HG03354 (cell line): ENCODE results near the gene PTPRN2.

ENCODE experiments used
- ATAC-seq: cut with Tn5 transposase; IDR thresholded peaks from one replicate; pipeline ENCODE4 v1.9.1; 2021; ENCODE audit warnings: mild to moderate bottlenecking; ENCODE audit not compliant: unreplicated experiment, poor library complexity, severe bottlenecking

PTPRN2 gene

DNA sequence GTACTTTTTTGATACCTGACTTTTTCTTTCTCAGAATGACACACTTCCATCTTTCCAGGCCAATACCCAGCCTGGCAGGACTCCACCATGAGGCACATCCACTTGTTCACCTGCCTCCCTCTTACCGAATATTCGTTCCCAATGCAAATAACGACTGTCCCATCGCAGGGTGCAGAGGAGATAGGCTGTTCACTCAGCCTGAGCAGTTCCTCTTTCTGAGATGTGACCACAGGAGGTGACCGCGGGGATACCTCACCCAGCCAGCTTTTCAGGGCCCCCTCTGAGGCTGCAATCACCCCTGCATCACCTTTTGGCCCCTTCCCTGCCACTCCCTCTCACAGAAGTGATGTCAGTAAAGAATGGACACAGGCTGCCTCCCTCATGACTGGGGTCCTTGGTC is 28.3 kb downstream of the PTPRN2 start:
- ATAC-seq, result peak; percentile 41

DNA sequence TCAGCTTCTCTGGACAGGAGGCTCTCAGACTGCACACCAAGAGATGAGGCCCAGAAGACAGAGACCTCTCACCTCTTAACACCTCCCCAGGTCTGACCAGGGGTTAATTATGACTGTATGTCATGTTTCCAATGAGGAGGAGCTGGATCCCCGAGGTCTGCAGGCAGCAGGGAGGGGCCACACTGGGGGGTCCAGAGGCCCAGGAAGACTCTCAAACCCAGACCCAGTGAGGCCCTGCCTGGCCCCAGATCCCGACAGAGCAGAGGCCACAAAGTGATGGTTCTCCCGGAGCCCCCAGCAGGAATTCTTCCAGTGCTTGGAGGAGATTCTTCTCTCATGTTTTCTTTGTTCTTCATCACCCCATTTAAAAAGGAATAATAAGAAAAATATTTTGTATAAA is 28.8 kb downstream of the PTPRN2 start:
- no peak for ATAC-seq

DNA sequence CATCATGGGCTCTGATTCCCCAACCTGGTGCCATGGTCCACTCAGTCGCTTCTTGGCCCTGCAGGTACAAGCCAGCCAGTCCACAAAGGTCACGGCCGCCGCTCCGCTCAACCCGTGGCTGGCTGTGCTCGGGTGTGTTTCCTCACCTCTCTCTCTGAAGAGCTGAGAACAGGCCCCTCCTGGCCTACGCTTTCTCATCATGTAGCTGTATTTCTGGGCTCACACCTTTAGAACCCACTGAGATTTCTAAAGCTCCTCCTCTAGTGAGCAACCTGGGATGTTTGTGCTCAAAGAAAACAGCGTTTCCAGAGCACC is 30.2 kb downstream of the PTPRN2 start:
- no peak for ATAC-seq

DNA sequence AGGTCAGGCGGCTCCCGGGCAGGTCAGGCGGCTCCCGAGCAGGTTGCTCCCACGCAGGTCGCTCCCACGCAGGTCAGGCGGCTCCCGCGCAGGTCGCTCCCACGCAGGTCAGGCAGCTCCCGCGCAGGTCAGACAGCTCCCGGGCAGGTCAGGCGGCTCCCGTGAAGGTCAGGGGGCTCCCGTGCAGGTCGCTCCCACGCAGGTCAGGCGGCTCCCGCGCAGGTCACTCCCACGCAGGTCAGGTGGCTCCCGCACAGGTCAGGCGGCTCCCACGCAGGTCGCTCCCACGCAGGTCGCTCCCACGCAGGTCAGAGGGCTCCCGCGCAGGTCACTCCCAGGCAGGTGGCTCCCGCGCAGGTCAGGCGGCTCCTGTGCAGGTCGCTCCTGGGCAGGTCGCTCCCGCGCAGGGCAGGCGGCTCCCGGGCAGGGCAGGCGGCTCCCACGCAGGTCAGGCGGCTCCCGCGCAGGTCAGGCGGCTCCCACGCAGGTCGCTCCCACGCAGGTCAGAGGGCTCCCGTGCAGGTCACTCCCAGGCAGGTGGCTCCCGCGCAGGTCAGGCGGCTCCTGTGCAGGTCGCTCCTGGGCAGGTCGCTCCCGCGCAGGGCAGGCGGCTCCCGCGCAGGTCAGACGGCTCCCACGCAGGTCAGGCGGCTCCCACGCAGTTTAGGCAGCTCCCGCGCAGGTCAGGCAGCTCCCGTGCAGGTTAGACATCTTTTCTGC is 30.7 kb downstream of the PTPRN2 start:
- ATAC-seq, result no peak

DNA sequence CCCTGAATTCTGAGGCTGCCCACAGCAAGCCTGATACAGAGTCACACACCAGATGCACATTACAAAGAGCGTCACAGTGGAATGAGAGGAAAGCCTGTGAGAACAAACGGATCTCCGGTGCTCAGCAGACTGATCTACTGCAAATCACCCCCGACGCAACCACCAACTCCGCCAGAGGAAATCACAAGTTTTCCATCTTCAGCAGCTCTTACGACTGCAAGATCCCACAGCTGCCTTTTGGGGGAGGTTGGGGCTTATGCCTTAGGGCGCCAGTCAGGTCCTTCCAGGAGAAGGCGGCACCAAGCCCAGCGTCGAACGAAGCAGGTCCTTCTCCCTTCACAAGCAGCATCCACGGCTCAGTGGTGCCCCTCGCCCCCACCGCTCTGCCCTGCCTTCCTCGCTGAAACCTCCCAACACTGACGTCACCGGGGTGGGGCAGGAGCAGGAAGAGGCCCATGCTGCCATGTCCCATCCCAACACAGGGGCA is 32.5 kb downstream of the PTPRN2 start:
- no peak for ATAC-seq

DNA sequence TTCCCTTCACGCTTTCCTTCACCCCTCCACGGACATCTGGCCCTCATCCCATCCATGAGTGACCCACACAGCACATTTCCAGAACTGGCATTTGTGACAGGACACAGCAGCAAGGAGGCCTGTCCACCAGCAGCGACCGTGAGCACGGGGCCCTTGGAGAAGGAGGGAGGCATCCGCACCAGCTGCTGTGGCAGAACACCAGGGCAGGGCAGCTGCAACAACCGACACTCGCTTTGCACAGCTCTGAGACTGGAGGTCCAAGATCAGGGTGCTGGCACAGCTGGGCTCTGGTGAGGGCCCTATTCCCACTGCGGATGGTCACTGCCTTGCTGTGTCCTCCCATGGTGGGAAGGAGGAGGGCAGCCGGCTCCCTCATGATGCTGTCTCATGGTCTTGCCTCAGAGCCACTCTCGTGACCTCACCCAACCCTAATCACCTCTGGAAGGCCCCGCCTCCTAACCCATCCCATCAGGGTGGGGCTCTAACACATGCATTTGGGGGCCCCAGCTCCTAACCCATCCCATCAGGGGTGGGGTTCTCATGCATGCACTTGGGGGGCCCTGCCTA is 36.7 kb downstream of the PTPRN2 start:
- no peak for ATAC-seq

DNA sequence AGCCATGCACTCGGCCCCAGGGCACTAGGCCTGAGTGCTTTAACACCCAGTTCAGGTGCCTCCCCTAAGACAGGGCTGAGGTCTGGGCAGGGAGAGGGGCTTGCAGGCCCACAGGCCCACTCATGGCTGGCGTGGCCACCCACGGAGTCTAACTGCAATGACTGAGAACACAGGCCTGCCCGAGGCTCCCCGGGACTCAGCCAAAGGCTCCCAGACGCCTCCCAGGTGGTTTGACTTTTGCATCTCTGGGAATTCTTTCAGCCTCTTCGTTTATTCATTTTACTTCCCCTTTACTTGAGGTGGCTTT is 37.3 kb downstream of the PTPRN2 start:
- no peak for ATAC-seq

DNA sequence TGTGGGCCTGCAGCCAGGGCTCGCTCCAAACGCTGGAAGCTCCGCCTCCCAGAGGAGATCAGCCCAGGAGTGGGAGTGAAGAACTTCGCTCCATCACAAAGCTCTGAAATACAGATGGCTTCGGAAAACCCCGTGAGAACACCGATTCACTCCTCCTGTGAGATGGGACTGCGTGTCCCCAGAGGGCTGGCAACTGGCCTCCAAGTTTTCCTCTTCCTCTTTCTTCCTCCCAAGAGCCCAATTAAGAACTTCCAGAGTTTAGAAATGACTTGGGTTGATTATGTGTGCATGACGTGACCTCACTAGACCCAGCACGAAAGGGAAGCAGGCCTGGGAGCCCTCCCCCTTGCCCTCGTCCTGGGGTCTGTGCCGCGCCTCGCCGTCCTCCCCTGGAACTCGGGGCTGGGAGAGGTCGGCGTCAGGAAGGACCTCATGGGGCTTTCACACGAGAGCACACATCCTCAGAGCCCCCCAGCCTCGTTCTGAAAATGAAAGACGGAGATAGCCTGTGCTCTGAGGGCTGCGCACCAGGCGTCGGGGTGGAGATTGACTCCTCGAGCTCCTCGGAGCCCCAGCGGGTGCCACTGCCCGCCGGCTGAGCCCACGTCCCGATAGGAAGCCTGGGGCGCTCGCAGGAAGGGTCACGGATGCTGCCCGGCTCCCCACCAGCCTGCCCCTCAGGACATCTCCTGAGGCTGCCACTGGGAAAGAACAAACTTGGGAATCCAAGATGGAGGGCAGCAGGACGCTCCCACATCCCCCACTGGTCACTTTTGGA is 37.8 kb downstream of the PTPRN2 start:
- no peak for ATAC-seq

DNA sequence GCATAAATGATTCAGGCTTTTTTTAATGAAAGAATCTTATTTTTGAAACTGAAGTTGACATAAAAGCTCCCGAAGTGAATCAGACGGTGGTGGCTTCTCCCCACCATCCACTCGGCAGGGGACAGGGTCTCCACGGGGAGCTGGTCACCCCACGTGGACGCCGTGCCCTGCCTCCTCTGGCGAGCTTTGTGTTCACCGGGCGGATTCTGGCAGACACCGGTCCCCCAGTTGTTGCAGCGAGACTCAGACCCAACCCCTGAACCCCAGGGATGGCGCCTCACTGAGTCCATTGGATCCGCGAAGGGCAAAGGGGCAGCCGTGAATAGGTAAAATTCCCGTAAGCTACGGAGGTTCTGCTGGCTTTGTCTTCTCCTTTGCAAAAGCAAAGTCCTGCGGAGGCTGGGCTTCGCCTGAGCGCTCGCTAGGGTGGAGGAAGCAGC is 38.4 kb downstream of the PTPRN2 start:
- ATAC-seq, result no peak

DNA sequence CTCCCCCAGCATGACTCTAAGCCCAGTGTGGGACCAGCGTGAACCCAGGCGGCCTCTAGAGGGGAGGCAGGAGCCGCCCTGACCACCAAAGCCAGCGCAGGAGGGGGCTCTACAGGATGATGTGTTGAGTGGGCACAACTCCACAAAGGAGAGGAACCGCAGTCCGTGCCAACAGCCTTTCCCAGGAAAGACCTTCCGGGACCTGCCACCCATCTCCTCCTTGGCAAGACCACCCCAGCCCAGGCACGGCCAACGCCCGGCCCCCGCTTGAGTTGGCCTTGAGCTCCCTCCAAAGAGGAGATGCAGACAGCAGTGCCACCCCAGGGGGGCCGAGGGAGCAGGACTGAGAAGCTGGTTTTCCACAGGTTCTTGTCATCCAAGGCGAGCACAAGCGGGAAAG is 38.9 kb downstream of the PTPRN2 start:
- ATAC-seq, result no peak

DNA sequence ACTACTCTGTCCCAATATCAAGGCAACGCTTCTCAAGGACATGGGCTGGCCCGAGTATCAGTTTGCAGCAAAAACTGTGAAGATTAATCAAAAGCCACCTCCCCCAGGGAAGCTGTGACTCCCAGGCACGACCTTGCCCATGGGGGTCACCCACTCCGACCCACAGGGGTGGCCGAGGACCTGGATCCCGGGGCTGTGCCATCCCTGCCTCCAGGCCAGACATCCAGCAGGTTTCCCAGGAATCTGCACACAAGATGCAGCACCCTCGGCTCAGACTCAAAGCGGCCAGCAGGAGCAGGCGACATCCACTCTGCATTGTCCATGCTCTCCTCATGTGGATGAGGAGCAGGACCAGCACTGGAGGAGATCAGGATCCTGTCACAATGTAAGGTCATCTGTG is 39.8 kb downstream of the PTPRN2 start:
- ATAC-seq, result no peak

DNA sequence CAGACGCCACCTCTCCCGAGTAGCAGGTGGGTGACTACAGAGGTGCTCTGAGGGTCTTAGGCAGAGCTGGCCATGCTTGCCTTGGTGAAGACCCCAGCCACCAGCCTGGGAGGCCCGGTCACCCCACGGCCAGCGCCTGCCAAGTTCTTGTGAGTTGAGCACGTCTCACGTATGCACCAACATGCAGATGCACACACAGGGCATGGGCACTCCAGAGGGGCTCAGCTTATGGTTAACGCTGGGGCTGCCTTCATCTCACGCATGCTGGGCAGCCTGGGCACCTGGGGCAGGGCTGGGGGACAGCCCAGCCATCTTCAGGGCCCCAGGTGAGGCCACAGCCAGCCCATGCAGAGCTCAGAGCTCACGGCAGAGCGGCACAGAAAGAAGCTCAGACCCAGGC is 41.0 kb downstream of the PTPRN2 start:
- ATAC-seq, result no peak

DNA sequence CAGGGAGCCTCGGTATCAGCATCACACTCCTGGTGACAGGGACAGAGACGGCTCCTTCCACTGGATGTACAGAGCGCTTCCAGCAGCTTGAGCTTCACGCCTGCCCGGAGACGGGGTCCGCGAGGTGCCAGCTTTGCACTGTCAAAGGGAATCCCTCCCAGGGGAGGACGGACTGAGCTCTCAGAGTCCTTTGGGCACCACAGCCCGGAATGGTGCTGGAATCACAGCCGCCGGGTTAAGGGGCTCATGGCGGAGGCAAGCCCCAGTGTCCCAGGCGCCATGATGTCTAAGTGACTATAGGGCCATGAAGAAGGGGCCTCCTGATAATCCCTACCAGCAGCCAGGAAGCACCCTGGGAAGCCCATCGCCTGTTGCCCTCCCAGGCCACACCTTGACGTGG is 41.4 kb downstream of the PTPRN2 start:
- ATAC-seq, result no peak

DNA sequence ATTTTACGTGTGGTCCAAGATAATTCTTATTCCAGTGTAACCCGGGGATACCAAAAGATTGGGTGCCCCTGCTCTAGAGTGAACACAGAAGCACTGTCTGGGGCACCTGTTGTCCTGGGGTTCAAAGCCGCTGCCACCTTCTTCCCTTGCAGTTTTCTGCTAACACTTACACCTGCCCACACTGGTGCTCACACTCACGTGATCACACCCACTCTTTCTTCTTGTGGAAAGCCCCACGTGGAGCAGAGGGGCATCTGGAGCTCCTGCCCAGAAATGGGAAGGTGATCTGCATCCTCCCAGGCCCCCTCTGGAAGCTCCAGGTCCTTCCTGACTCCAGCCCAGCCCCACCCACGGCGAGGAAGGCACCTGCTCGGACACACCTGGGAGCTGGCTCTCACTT is 42.9 kb downstream of the PTPRN2 start:
- no peak for ATAC-seq

DNA sequence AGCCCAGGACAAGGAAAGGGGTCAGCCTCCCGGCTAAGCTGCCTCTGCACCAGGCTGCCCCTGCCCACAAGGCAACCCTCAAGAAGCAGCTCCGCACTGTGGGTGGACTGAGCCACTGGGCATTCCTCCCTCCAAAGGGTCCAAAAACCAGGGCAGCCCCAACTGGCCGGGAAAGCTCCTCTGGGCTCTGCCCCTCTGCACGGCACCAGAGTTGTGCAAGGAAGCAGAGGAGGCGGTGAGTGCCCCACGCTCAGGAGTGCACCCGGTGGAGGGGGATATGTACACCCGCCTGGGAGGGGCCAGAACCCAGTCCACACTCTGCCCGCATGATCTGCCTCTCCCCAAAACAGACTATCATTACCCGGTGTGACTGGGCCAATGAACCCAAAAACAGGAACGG is 43.8 kb downstream of the PTPRN2 start:
- ATAC-seq, result no peak

DNA sequence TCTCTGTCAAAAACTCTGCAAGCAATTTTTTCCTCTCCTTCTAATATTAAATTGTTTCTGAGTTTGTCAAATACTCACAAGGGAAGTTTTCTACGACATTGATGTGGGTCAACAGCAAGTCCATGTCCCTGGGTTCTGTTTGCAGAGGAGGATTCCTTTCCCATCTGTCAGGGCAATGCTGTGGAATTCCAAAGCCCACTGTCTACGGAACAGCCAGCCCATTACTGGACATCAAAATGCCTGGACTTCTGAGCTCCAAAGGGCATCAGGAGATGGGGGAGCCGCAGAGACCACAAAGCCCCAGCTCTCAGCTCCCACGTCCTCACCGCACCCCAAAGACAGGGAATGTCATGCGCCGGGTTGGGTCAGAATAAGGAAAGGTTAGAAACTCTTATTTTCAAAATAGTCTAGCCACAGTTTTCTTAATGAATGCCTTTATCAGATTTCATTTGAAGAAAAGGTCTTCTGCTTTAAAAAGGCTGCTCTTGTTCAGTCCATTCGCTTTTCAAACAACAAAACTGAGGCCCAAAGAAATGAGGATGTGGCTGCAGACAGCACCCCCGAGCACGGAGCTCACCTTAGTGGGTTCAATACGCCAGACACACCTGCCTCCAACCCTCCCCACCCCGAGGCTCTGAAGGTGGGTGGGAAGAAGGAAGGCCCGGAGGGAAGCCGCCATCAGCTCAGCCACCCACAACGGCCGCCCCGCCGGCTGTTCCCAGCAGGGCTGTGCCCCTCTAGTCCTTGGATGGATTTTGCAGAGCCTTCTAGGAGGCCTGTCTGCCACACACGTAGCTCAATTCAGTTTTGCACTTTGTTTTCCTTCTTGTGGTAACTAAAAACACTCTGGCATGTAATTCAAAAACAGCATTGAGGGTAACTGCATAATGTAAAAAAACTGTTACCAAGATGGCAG is 44.7 kb downstream of the PTPRN2 start:
- ATAC-seq, result no peak

DNA sequence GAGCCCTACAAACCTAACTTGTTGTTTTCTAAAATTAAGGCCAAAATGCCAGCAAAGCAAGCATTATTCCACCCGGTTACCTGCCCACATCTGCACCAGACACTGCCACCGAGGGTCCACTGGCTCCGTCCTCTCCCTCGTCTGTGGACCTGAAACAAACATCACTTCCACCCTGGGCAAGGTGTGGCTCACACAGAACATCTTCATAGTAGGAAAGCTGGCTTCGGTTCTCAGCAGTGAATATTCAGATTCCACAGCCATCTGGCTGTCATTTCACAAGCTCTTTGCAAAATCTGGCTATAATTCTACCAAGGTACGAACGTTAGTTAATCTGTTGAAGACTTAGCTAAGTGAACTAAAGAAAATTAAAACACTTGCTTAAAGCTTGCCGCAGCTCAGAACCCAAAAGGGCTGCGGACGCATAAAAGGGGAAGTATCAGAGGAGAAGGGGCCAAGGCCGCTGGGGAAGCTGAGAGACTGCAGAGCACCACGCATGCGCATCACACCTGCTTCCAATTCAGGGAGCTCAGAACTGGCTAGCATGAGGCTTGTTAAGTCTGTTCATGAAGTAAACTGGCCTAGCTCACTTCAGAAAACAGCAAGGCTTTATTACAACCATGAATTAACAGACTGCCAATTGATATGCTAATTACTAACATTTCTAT is 46.1 kb downstream of the PTPRN2 start:
- ATAC-seq, result peak; percentile 79

DNA sequence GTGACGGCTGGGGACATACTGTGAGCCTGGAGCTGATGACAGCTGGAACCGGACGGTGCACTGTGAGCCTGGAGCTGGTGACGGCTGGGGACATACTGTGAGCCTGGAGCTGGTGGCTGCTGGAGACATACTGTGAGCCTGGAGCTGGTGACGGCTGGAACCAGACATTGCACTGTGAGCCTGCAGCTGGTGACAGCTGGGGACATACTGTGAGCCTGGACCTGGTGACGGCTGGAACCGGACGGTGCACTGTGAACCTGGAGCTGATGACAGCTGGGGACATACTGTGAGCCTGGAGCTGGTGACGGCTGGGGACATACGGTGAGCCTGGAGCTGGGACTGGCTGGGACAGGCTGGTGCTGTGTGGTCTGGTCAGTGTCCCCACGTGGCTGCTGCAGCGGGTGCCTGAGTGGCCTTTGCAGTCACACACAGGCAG is 47.9 kb downstream of the PTPRN2 start:
- ATAC-seq, result no peak

DNA sequence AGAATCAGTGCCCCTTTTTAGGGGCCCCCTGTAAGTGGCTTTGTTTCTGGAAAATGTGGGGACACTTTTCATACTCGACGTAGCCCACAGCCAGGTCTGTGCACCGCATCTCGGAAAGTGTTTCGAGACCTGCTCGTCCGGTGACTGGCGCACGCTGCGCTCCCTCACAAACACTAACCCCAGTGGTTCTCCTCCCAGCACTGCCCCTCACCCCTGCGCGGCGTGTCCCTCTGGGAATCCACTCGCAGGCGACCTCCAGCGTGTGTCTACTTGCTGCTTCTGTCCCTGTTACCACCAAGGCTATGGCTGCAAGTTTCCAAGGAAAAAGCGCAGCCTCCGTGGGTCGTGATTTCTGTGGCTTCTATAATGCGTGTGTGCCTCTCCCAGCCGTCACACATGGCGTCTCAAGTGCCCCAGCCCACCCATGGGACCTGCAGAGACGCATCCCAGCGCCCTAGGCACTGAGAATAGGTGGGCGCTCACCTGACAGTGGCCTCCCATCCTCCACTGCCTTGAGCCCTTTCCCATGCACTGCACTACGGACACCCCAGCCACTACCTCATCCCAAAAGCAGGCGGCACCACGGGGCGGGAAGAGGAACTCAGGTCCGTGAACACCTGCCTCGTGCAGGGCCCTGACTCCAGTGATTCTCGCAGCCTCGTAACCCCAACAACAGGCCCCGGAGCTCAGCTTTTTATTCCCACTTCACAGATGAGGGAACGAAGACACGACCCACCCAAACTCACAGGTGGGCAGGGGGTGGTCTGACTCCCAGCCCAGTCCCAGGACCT is 49.3 kb downstream of the PTPRN2 start:
- ATAC-seq, result no peak
